NCI-H2227 treated with DMSO at 0.1 percent for 48 hours (cell line): ENCODE measurements around the gene OSBPL5.
A peak's percentile ranks its signal among the peaks of the same experiment; 100 is the strongest.

Experiments used
- DNase-seq: peaks from one replicate; lab custom pipeline; 2025; lab: John Stamatoyannopoulos, UW

Gene OSBPL5

GRCh38 chr11:3165152-3165705, at the start of gene OSBPL5:
Gene OSBPL5, minus strand, starts transcription at chr11:3165310. Its CDS starts 36,162 bp downstream, at chr11:3129148.
- peak; percentile 21 for DNase-seq

GRCh38 chr11:3214420-3214699, 49.2 kb upstream of the OSBPL5 start:
- no peak for DNase-seq

DNA sequence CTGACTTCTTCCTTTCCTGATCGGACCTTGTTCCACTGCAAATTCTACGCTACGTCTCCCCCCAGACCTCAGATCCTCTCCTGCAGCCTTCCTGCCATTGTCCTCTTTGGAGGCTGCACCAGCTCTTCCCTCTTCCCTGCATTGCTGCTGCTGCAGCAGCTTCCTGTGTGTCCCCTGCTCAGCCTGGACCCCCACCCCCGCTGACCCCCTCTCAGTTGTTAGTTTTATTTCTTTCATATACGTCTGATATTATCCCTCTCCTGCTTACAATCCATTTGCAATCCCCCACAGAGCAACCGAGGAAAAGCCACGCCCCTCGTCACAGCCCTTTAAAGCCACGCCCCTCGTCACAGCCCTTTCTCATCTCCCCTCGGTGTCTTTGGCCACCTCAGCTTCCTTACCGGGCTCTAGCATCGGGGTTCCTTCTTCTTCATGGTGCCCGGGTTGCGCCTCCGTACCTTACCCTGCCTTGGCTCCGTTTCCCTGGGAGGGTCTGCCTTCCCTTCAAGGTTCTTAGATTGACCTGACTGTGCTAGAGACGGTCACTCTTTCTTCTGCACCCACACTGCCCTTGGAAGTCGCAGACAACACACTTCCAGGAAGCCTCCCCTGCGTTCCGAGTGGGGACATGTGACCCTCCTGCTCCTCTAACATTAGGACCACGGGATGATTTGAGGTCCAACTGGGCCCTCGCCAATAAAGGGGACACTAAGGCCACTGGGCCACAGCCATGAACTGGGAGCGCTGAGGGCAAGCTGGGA, 48.7 kb upstream of the OSBPL5 start:
- no peak for DNase-seq

GRCh38 chr11:3208272-3208671, 43.2 kb upstream of the OSBPL5 start:
- no peak for DNase-seq

GRCh38 chr11:3207526-3208189, 42.5 kb upstream of the OSBPL5 start:
- no peak for DNase-seq

- no peak for DNase-seq
These were observed 41.8 kb upstream of the OSBPL5 start for GRCh38 chr11:3206922-3207204.

DNA sequence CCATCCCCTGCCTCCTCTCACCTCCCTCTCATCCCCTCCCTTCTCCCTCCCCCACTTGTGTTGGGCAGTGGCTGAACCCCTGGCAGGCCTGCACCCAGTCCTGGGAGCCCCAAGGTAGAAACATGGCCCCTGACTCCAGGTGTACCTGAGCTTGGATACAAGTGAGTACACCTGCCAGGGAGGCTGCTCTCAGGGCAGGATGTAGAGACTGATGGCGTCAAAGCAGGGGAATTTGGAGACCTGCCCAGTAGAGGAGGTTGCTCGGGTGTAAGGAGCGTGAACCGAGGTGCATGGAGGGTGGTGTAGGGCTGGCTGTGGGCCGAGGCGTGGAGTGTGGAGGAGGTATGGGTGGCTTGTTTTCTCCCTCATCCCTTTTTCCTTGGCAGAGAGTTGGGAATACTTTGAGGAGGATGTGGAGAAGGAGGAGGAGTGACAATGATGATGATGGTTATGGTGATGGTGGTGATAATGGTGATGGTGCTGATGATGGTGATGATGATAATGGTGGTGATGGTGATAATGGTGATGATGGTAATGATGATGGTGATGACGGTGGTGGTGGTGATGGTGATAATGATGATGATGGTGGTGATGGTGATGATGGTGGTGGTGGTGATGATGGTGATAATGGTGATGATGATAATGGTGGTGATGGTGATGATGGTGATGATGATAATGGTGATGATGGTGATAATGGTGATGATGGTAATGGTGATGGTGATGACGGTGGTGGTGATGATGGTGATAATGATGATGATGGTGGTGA, 41.2 kb upstream of the OSBPL5 start:
- no peak for DNase-seq

GRCh38 chr11:3205261-3206155, 40.4 kb upstream of the OSBPL5 start:
- DNase-seq = no peak

DNA sequence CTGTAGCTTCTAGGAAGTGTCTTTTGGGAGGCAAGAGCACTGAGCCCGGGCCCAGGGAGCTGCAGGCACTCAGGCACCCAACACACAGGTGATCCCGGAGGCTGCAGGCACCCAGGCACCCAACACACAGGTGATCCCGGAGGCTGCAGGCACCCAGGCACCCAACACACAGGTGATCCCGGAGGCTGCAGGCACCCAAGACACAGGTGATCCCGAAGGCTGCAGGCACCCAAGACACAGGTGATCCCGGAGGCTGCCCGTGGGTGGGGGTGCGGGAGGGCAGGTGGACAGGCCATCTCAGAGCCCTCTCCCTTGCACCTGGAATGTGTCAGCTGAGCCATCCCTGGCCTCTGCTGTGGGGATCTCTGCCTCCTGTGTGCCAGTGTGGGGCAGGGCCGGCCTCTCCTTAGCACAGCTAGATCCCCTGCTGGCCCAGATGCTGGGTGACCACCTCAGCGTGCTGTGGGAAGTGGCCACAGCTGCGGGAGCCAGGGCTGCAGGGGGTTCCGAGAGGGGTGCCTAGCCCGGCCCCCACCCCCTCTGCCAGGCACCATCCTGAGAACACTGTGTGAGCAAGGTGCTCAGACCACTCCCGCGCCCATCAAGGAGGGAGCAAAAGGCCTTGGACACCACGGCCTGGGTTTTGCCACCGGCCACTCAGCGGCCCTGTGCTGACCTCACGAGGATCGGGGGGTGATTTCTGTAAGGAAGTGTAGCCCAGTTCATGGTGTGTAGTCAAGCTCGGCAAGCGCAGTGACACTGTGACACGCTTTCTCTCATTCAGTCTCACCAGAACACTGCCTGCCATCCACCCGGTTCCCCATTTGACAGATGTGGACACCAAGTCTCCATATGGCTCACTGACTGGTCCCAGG, 39.3 kb upstream of the OSBPL5 start:
- DNase-seq = no peak

DNA sequence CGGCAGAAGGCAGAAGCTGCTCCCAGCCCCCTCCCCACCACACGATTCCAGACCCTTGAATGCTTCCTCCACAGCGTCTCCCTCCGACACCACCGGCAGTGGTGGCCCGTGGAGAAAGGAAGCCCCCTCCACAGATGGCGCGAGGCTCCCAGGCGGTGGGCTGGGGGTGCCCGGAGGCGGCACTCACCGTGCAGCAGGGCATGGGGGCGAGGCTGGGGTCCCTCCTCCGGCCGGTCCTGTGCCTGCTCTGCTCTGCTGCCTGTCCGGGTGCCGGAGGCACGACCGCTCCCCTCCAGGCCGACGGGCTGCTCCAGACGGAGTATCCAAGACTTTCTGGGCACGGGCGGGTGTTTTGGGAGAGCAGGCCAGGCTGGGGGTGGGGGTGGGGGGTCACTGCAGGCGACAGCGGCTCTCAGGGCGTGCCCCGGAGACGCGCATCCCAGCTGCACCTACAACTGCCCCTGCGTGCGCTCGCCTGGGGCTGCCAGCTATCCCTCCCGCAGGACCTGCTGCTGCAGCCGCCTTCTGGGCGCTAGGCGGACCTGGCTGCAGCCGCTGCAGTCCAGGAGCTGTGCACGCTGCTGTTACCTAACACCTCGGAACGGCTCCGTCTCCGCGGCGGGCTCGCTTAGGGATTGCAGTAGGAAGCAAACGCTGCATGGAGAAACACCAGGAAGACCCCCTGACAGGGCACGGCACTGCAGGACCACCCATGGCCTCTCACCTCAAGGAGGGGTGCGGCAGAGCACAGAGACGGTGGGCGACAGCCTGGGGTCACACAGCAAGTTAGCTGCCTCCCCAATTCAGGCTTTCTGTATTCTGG, 38.3 kb upstream of the OSBPL5 start:
- peak; percentile 26 for DNase-seq

DNA sequence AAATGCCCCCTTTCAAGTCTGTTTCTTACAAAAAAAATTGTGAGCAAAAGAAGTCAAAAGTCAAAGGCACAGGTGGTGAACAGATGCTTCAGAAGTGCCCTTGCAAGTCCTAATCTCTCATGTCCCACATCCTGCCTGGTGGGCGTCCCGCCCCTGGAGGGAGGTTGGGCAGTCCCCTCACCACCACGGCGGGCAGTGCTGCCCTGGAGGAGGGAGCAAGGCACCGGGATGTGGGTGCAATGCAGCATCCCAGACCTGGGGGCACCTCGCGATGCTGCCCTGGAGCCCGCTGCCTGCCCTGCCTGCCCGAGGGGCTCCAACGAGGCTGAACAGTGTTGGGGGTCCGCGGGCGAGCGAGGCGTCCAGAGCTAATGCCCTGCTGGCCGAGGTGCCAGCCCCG, 37.6 kb upstream of the OSBPL5 start:
- no peak for DNase-seq

DNA sequence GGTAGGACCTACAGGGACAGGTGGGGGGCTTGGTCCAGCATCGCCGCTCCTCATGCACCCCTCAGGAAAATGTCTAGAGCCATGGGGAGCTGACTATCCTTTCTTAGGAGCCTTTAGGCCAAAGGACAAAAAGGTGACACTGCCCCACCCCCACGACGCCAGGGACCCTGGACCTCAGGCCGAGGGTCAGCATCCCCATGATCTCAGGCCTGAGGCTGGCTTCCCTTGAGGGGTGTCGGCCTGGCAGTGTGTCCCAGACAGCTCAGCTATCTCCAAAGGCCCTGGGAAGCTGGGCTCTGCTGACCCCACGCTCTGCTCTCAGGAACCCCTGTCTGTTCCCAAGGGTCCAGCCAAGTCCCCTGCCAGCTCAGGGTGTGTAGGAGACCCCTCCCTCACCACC, 37.2 kb upstream of the OSBPL5 start:
- DNase-seq = no peak

GRCh38 chr11:3201677-3202181, 36.6 kb upstream of the OSBPL5 start:
- DNase-seq = no peak

DNA sequence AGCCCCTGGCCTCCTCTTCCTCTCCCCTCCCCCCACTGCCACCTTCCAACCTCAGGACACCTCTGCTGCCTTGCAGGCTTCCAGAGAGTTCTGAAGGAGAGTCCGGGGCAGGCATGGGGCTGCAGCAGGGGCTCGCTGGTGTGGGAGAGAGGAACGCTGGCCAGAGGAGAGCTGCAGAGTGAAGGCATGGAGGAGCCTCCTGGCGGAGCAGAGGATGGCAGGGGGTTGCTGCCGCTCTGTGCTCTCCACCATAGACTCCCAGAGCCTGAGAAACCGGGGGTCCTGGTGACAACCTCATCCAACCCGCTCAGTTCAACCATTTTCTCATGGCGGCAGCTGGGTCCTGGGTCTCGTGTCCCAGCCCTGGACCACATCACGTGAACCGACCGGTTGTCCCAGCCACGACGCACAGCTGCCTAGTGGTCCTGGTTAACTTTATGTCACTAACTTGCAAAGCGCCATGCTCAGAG, 36.0 kb upstream of the OSBPL5 start:
- DNase-seq = no peak

- no peak for DNase-seq
These were observed 35.4 kb upstream of the OSBPL5 start for GRCh38 chr11:3200388-3201111.

GRCh38 chr11:3199537-3200295, 34.6 kb upstream of the OSBPL5 start:
- no peak for DNase-seq

- DNase-seq = no peak
These were observed 33.7 kb upstream of the OSBPL5 start for GRCh38 chr11:3198815-3199214.

DNA sequence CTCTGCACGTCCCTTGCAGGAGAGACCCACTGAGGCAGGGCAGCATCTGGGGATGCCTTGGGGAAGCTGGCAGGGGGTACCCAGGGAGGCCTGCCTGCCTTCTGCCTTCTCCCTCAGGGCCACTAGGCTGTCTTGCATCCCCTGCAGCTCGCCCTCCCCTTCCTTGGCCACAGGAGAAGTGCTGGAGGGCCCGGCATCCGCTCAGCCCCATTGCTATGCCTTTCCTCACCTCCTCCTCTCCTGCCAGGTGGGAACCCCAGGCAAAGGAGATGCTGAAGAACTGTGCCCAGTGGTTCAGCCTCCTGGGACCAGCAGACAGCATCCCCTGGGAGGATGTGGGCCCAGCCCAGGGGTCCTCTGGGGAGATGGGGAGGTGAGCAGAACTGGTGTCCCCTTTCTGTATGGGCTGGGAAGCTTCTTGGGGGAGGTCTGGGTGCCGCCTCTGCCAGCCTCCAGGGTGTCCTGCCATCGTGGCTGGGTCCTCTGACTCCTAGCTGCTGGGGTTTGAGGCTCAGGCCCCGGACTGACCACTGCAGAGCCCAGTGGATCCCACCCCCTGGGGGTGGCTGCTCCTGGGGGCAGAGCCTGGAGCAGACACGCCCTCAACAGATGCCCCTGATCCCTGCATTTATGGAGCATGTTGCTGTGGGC, 32.9 kb upstream of the OSBPL5 start:
- DNase-seq = no peak
